HG03354 (cell line): Measurements from ENCODE around the gene LIMS2.

Source experiments
- ATAC-seq: cut with Tn5 transposase; IDR thresholded peaks from one replicate; pipeline ENCODE4 v1.9.1; 2021; ENCODE audit warnings: mild to moderate bottlenecking; ENCODE audit not compliant: unreplicated experiment, poor library complexity, severe bottlenecking

Gene LIMS2

DNA sequence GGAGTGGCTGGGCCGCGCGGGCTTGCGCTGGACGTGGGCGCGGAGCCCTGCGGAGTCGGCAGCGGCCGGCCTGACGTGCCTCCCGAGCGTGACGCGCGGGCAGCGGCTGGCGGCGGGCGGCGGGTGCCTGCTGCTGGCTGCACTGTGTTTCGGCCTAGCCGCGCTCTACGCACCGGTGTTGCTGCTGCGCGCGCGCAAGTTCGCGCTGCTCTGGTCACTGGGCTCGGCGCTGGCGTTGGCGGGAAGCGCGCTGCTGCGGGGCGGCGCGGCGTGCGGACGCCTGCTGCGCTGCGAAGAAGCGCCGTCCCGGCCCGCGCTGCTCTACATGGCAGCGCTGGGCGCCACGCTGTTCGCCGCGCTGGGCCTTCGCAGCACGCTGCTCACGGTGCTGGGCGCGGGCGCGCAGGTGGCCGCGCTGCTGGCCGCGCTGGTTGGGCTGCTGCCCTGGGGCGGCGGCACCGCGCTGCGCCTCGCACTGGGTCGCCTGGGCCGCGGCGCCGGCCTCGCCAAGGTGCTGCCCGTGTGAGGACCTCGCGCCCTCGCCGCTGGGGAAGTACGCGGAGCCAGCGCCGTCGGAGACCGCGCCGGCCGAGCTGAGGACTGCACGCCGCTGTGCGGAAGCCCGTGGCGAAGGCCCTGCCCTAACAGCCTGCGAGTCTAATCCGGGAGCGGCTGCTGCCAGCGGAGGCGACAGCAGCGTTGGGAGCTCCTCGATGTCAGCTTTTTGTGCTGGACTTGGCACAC lies 26.5 kb upstream of the LIMS2 start:
- ATAC-seq: peak; percentile 62

DNA sequence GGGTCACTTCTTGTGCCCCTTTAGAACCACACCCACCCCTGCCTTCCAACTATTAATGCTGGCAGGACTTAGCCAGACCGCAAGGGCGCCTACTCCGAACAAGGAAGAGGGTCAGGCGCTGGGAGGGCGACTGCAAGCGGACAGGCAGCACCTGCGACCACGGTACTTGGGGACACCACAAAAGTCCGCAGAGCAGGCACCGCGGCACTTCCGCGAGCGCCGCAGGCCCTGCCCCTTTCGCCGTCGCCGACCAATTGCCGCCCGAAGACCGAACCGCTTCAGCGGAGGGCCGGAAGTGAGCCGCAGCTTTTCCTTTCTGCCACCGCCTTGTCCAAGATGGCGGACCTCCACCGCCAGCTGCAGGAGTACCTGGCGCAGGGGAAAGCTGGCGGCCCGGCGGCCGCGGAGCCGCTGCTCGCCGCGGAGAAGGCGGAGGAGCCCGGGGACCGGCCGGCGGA lies 25.9 kb upstream of the LIMS2 start, which contains the start of gene SFT2D3:
Gene SFT2D3, plus strand, starts transcription at position 305 of the 458 bp plus-strand sequence. Its CDS starts 32 bp downstream, at position 337.
- ATAC-seq: peak; percentile 76

DNA sequence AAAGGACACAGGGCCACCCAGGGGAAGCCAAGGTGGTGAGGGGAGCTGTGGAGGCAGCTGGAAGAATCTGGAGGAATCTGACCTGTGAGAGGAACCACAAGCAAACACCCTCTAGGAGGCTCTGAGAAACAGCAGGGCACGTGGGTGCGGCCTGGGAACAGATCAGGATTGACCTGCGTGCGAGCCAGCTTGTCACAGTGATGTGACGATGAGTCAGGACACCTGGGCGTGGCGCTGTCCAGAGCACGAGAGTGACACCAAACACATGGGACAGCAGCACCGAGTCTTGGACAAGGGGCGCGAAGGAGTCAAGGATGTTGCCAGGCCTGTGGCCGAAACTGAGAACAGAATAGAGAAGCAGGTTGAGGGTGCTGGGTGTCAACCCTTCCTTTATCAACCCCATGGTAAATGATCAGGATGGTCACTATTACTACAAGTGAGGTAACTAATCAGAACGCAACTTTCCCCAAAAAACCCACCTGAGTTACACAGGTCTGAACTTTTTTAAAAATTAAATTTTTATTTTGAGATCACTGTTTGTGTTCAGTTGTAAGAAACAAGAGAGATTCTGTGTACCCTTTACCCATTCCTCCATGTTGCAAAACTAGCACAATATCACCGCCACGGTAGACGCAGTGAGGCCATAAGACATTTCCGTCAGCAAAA lies 25.3 kb upstream of the LIMS2 start:
- peak; percentile 62 for ATAC-seq

DNA sequence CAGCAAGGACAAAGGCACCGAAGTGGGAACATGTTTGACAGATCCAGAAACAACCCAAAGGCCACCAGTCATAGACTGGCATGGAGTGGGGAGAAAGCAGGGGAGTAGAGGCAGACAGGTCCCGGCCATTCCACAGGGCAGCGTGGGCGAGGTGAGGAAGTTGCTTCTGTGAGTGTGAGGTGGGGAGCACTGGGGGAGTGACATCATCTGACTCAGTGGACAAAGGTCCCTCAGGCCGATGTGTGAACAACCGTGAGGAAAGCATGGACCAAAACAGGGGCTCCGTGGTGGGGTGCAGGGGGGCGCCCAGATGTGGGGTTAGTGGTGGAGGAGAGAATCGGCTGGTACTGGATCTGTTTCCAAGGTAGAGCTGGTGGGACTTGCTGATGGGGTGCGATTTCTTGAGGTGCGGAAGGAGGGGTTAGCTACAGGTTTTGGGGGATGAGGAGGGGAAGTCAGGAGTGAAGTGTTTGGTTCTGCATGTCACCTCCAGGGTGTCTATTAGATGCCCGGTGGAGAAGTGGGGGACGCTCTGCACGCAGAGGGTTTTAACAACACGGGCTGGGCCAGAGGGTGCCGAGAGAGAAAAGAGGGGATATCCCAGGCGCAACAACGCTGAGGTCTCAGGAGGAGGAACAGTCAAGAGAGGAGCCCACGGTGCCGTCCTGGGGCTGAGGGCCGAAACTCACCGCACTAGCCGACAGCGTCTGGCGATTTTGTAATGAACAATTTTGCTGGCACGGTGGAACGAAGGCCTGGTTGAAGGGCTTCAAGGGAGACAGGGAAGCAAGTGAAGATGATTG lies 23.4 kb upstream of the LIMS2 start:
- ATAC-seq: no peak

DNA sequence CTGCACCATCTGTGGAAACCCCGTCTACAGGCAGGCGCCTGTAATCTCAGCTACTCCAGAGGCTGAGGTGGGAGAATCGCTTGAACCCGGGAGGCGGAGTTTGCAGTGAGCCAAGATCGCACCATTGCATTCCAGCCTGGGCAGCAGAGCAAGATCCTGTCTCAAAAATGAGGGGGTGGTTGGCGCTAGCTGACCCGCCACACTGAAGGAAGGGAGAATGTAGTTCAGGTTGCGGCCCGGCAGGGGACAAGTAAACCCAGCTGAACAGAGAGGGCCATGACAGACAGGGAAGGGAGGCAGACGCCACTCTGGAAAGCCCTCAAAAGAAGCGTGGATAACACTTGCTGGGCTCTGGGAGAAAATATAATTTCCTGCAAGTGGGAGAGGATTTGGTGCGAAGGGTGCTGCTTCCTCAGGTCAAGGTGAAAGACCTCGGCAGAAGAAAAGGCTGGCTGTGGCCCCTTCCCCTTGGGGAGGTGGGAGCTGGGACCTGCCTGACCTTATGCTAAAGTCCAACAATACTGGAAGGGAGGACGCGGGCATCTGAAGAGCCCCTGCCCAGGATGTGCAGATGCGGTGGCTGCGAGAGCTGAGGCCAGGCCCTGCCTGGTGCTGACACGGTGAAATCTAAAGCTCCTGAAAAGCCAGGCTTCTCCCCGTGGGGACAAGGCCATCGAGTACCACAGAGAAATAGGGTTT lies 22.3 kb upstream of the LIMS2 start:
- no peak for ATAC-seq

DNA sequence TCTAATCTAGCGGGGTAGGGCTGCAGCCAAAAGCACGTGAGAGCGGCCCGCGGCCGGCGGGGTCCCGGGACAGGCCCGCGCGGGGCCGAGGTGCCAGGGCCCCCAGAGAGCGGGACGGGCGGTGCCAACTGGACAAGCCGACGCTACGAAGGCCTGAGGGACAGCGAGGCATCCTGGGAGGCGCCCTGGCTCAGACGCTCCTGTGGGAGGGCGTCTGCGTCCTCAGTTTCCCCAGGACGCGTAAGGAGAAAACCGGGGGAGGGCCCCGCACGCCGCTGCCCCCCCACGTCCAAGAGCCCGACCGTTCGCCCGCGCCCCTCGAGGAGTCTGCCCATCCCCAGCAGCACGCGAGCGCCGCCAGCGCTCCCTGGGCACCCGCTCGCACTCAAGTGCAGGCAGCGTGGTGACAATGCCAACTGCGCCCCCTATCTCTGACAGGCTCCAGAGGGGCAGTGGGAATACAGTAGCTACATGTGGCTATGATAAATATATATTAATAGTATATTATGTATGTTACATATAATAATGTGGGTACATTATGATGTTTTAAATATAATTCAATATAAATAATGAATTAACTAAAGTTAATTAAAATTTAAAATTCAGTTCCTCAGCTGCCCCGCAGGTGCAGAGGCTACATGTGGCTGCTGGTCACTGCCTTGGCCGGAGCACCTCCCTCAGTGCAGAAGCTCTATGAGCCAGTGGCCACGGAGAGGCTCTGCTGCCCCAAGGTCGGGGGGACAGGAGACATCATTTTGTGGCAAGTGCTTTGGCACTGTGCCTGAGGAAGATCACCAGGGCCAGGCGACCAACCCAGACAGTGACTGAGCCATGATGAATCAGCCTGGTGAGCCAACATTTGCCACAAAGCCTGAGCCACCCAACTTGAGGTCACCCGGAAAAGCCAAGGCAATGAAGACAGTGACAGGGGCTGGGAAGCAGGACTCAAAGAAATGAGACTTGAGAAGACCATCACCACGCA lies 20.5 kb upstream of the LIMS2 start:
- ATAC-seq: no peak

DNA sequence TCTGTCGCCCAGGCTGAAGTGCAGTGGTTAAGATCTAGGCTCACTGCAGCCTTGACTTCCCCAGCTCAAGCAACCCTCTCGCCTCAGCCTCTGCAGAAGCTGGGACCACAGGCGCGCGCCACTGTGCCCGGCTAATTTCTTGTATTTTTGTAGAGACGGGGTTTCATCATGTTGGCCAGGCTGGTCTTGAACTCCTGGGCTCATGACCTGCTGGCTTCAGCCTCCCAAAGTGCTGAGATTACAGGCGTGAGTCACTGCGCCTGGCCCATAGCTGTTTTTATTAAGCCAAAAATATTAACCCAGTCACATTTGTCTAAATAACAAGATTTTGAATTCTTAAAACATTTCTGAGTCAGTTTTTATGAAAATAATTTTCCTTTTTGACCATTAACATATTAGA lies 19.7 kb upstream of the LIMS2 start:
- ATAC-seq: no peak

DNA sequence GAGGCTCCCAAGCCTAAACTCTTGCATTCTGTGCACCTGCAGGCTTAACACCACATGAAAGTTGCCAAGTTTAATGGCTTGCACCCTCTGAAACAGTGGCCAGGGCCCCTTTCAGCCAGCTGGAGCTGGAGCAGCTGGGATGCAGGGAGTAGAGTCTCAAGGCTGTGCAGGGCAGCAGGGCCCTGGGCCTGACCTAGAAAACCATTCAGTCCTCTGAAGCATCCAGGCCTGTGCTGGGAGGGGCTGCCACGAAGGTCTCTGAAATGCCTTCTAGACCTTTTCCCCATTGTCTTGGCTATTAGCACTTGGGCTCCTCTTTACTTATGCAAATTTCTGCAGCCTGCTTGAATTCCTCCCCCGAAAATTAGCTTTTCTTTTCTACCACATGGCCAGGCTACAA lies 15.4 kb upstream of the LIMS2 start:
- ATAC-seq: no peak

DNA sequence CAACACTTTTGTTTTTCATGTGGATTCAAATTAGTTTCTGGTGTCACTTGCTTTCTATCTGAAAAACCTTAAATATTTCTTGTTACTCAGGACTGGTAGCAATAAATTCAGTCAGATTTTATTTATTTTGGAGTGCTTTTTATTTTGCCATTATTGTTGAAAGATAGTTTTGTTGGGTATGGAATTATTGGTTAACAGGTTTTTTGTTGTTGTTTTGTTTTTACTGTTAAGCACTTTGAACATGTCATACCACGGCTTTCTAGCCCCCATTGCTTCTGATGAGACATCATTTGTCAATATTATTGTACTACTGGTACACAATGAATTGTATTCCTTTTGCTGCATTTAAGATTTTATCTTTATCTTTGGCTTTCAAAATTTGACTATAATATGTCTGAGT lies 13.1 kb upstream of the LIMS2 start:
- ATAC-seq: no peak

DNA sequence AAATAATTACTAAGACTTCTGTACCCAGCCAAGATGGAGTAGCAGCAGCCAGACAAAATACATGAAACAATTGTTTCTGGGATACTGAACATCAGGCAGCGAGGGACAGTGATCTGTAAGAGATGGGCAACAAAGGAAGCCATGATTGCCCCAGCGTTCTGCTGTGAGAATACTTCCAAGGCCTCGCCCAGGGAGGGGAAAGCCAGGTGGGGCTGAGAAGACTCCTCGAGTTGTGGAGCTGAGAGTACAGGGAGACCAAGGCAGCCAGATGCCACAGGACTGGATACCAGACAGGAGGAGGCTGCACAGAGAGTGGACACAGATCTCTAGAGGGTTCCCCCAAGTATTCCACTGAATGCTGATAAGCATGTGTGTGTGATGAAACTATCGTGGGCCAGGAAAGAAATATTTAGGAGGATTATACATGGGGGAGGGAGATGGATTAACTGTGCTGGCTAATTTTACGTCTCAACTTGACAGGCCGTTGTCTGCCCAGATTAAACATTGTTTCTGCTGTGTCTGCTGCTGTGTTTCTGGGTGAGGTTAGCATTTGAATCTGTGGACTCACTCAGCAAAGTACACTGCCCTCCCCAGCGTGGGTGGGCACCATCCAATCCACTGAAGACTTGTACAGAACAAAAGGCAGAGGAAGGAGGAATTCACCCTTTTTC lies 10.2 kb upstream of the LIMS2 start:
- ATAC-seq: no peak

DNA sequence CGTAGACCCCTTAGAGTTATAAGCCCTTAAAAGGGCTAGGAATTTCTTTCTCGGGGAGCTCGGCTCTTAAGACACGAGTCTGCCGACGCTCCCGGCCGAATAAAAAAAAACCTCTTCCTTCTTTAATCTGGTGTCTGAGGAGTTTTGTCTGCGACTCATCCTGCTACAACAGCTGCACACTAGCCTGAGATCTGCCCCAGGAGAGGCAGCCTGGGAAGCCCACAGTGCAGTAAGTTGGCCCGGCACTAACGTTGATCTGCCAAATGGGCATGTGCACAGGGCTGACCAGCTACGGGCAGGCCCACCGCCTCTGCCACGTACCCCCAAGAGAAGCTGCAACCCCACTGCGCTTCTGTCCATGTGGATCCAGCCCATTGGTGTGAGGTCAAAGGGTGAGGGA lies 8.4 kb upstream of the LIMS2 start:
- no peak for ATAC-seq

DNA sequence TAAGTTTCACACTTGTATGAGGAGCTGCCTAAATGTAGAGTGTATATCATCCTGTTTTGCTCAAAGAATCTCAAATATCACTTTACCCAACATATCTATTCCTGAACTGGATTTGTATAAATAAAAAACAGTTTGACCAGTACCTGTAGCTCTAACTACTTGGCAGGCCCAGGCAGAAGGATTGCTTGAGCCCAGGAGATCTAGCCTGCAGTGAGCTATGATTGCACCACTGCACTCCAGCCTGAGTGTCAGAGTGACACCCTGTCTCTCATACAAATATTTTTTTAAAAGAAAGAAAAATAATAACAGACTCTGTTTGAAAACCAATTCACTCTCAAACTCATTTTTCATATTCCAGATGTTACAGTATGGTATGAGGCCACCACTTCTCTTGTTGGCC lies 7.7 kb upstream of the LIMS2 start:
- ATAC-seq: no peak

DNA sequence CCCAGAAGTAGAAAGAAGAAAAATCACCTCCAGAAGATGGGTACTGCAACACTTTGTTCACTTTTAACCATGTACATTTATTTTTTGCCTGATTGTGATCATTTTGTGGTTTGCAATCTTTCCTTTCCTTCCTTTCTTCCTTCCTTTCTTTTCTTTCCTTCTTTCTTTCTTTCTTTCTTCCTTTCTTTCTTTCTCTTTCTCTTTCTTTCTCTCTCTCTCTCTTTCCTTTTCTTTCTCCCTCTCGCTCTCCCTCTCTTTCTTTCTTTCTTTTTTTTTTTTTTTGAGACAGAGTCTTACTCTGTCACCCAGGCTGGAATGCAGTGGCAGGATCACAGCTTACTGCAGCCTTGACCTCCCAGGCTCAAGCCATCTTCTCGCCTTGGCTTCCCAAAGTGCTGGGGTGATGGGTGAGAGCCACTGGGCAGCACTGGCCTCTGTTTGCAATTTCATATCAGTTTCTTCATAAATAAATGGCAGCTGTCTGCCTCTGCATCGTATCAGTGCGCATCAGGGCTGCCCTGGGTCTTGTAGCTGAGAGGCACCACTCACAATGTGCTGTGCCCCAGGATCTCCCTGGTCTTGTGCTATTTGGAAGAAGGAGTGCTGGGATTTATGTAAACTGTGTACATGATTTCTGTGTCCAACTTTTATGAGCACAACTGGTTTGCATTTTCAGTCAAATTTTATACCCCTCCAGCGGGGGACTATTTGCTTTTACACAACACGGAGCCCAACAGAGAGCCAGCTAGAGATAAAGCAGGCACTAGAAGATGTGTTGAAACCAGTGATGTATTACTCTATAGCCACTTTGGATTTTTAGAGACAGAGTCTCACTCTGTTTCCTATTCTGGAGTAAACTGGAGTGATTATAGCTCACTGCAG lies 6.9 kb upstream of the LIMS2 start:
- no peak for ATAC-seq

DNA sequence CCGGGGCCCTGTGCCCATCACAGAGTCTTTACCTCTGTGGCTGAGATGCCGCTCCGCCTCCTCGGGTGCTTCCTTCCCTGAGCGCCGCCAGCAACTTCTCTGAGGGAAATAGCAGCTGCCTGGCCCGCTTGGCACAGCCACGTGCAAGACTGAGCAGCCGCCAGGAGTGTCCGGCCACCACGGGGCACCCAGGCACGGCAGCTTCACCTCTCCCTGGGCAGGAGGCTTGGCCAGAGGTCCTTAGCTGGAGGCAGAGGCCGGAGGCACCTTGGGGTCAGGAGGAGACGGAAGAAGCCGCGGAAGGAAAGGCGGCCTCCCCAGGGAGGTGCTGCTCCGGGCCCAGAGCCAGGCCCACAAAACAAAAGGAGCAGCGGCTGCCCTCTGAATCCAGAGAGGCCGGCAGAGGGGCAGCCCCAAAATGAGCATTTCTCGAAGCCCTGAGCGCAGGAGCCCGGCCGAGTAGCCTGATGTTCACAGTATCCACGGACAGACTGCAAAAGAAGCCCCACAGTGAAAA lies 6.0 kb upstream of the LIMS2 start:
- no peak for ATAC-seq

DNA sequence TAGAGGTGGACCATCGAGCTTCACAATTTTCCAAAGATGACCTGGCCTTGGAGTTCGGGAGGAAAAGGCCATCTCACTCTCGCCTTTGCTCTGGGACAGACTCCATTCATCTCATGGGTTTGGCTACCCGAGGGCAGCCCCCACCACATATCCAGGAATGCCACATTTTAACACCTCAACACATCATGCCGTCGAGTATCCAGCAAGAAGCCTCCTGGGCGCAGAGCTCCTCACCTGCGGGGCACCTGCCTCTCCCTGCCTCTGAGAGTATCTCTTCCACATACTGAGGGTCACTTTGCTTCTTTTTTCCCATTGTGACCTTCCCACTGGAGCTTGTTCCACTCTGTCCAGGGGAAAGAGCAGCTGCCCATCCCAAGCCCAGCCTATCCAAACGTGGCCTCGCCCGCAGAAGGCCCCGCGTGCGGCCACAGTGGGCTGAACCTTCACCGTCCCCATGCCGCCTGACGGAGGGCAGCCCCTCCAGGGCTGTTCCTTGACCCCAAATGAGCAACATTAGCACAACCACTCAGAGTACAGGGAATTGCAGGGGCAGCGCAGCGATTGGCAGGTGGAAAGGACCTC lies 5.5 kb upstream of the LIMS2 start:
- ATAC-seq: no peak

DNA sequence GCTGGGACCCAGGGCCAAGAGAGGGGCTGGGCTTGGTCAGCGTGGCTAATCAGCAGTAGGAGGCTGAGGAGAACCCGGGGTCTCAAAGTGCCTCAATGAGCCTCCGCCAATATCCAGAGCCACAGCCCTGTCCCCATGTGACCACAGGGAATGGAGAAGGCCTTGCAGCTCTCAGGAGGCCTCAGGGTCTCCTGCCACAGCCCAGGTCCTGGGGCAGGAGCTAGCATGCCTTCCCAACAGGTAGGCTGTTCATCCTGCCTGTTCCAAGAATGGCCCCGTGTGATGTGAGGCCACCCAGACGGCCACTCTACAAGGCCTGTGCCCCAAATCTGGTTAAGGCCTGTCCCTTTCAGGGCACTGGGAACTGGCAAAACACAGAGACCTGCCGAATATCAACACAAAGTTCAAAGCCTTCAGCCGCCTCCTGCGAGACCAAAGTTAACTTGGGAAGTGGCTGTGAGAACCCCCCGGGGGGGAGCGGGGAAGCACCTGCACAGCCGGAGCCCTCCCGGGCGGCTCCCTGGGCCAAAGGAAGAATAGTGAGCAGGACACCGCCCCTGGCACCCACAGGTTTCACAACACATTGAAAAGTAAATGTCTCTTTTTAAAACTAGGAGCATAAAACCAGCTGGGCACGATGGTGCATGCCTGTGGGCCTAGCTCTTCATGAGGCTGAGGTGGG lies 4.5 kb upstream of the LIMS2 start:
- ATAC-seq: no peak
